HG02970 (cell line): Measurements from ENCODE around the gene GLRX3.
"Not testable (repeated sequence)": the region's sequence is repeated elsewhere in the genome, so short reads cannot be mapped to it uniquely, and the experiment has no call there.

Source experiments
- ATAC-seq: cut with Tn5 transposase; IDR thresholded peaks from one replicate; pipeline ENCODE4 v1.9.1; 2021; ENCODE audit warnings: mild to moderate bottlenecking, moderate library complexity, moderate number of reproducible peaks; ENCODE audit not compliant: unreplicated experiment, low FRiP score

GLRX3 gene

DNA sequence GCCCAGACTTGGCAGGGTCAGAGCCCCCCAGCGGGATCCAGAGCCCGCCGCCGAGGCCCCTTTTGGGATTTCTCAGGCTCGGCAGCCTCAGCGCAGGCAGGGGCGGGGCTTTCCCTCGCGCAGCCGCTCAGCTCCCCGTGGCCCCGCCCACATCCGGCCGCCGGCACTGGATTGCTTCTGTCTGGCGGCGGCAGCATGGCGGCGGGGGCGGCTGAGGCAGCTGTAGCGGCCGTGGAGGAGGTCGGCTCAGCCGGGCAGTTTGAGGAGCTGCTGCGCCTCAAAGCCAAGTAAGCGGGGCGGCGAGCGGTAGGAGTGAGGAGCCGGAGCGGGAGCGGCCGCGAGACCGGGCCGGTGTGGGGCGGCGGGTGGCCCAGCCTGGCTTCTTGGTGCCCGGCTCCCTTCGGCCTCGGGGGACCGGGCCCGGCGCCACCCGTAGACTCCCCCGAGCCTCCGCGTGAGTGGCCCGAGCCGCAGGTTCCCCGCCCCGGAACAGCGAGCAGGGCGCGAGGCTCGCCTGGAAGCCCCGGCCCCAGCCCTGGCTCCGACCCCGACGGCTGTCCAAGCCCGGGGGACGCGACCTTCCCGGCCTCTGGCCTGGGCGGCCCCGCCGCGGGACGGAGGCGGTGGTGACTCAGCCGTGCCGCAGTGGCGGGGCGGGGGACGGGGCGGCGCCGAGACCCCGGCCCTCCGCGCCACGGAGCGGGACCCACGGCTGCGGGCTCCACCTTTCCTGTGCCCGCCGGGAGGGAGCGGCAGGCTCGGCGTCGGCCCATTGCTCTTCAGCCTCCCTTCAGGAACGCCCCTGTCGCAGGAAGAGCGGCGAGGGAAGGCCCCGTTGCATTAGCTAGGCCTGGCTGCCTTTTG, at the start of gene GLRX3:
Gene GLRX3, plus strand, starts transcription at position 166 of the 864 bp plus-strand sequence. Its CDS starts 30 bp downstream, at position 196.
- peak; percentile 85 for ATAC-seq

DNA sequence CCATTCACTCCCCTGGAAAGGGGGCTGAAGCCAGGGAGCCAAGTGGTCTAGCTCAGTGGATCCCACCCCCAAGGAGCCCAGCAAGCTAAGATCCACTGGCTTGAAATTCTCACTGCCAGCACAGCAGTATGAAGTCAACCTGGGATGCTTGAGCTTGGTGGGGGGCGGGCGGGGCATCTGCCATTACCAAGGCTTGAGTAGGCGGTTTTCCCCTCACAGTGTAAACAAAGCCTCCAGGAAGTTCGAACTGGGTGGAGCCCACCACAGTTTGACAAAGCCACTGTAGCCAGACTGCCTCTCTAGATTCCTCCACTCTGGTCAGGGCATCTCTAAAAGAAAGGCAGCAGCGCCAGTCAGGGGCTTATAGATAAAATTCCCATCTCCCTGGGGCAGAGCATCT, 45.6 kb upstream of the GLRX3 start:
- not testable (repeated sequence) for ATAC-seq

DNA sequence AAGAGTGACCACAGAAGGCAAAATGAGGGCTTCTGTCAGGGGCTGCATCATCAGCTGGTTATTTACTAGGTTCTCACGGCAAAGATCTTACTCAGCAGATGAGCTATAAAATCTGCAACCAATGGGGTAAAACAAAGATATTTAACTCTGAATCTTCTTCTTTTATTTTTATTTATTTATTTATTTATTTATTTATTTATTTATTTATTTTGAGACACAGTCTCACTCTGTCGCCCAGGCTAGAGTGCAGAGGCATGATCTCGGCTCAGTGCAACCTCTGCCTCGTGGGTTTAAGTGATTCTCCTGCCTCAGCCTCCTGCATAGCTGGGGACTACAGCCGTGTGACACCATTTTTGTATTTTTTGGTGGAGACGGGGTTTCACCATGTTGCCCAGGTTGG, 36.8 kb upstream of the GLRX3 start:
- no peak for ATAC-seq

DNA sequence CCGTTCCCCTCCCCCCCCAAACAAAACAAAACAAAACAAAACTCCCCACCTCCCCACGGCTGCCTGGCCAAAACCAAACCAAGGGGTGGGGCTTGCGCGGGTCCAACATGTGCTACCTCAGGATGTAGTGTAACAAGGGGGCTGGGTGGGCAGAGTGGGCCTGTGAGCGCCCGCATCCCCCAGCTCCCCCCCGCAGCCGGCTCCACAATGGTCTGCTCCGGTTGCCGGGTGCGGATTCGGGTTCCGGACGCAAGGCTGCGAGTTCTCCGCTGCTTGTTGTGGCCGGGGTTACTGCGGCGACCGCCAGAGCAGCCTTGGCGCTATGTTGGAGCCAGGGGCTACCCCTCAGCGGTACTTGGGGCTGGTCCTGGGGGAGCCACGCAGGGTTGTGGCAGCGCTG, 30.5 kb upstream of the GLRX3 start:
- ATAC-seq = no peak

DNA sequence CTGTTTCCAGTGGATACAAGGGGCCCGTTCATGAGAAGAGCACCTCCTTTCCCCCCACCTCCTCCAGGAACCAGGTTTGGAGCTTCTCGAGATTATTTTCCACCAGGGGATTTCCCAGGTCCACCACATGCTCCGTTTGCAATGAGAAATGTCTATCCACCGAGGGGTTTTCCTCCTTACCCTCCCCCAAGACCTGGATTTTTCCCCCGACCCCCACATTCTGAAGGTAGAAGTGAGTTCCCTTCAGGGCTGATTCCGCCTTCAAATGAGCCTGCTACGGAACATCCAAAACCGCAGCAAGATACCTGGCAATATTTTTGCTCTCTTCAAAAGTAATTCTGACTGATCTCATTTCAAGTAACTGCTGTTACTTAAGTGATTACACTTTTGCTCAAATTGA, 28.0 kb upstream of the GLRX3 start:
- ATAC-seq = not testable (repeated sequence)

DNA sequence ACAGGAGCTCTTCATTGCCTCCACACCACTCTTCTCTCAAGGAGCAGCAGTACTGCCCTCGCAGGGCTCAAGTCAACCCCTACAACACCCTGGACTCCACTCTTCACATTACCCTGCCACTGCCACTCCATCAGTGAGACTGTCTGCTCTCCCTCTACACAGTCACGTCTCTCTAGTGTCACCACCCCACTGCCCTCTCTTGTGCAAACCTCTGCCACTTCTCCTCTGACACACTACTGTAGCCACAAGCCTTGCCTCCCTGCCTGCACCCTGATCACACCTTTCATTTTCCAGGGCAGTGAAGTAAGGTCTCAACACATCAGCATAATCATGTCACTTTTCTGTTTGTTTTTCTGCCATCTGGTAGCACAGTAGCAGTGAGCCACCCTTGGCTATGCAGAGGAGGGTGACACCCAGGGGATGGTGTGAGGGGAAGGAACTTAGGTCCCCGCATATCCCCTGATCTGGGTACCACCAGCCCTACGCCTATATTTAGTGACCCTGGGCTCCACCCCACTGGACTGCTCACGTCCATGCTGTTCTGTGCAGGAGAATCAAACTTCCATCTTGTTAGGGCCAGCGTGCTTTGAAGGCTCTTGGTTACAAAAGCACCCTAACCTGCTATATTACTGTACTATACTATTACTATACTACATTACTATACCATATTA, 27.1 kb upstream of the GLRX3 start:
- ATAC-seq = no peak

DNA sequence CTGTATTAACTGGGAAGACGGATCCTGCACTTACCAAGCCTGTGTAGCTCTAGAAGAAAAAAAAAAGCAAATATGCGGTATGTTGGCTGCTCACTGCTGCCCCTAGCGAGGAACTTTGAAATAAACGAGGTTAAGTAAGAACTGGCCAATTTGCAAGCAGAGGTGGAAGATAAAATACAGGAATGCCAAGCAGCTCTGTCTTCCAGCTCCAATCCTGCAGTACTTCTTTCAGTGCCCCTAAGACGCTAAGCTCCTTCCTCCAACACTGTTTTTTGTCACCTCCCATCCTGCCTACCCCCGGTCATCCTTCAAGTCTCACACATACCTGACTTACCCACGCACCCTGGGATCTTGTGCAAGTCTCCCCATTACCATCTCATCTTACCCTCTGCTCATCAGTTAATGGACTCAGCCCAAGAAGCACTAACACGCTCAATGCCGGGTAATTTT, 26.4 kb upstream of the GLRX3 start:
- peak; percentile 0 for ATAC-seq

DNA sequence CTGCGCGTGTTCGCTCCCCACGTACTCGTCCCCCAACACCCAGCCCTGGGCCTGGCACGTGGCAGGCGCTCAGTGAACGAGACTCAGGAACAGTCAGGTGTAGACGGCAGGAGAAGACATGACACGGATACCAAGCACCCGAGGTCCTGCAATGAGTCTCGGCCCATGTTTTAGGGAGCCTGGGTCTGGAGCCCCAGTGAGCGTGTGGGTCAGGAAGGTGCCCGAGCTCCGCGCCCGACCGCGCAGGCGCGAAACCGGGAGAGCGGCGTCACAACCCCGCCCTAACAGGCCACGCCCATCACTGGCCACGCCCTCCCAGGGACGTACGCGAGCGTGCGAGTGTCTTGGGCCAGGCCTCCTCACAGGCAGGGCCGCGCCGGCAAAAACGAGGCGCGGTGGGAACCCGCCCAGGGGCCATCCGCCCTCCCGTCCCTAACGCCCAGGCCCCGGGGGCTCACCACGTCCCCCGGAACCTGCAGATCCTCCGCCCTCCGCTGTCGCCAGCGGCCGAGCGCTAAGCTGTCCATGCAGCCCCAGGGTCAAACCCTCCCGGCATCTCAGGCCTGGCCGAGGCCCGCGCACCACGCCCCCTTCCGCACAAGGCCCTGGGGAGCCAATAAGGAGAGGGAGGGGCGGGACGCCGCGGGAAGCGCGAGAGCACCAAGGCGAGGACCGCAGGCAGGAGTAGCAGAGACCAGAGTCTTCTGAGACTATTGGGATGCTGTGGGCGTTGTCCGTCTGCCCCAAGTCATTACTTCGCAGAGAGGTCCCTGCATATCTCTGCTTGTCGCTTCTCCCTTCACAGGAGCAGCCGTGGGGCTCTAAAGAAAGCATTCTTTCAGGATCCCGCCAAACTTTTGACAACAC, 25.7 kb upstream of the GLRX3 start, which contains the start of gene C10orf143:
Gene C10orf143, minus strand, starts transcription at position 585 of the 867 bp plus-strand sequence. Its CDS starts 58 bp downstream, at position 527.
- ATAC-seq = peak; percentile 89

DNA sequence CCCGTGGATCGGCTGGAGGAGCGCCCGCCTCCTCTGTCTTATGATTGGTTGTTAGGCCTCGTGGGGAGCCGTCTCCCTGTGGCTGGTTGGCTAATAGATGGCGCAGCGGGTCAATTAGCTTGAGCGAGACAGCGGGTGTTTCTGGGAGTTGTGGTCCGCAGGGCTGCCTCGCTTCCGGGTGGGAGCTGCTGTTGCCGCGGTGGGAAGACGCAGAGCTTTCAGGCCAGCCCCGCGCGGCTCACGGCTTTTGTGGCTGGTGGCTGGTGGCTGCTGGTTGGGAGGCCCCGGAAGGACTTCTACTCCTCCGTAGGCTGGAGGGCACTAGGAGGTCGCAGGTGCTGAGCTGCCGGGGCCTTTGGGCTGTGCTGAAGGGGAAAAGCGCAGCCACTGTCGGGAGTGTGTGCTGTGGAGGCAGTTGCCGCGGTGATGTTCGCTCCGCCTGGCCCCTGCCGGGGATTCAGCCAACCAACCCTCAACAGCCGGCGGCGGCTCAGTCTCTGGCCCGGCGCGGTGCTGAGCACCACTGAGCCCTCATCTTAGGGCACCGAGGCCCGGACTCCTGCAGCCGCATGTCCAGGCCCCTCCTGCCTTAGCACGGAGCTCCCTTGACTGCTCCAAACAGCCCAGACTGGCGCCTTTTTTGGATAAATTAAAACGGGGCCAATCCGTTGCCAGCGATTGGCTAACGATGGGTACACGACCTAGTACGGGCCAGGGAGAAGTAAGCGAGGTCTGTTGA, 24.9 kb upstream of the GLRX3 start:
- peak; percentile 91 for ATAC-seq

DNA sequence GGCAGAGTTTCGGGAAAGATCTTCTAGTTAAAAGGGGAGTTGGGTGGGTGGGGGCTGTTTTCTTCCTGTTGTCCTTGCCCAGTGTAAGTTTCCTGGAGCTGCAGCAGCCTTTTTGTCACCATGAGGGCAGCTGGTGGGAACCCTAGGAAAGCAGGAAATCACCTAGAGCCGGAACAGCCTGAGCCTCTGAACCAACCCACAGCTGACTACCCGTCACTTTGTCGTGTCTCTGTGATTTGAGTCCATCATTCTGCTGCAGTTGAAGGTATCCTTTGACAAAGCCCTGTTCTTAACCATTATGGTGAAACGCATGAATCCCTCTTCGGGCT, 24.4 kb upstream of the GLRX3 start:
- ATAC-seq = no peak

DNA sequence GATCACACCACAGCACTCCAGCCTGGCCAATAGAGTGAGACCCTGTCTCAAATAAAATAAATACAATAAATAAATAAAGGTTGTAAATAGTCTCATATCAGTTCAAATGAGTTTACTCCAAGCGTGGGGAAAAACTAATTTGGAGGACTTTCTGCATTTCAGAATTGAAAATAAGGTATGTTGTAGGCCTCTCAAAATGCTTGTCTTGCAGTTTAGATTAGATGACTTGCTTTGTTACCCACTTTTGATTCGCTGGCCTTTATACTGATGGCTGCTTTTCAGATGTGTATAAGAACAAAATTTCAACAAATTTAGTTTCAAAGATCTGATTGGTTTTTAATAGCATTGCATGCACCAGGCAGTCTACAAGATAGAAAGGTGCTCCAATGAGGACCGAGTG, 23.4 kb upstream of the GLRX3 start:
- no peak for ATAC-seq

DNA sequence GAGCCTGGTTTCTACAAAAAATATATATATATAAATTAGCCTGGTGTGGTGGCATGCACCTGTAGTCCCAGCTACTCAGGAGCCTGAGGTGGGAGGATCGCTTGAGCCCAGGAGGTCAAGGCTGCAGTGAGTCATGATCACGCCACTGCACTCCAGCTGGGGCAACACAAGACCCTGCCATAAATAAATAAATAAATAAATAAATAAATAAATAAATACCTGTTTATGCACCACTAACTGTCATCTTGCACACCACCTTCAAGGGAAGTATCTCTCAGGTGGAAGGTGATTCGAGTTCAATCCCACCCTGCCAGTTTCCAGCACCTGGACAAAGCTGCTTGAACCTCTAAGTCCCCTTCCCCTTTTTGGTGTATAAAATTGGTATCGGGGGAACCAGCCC, 19.2 kb upstream of the GLRX3 start:
- not testable (repeated sequence) for ATAC-seq

DNA sequence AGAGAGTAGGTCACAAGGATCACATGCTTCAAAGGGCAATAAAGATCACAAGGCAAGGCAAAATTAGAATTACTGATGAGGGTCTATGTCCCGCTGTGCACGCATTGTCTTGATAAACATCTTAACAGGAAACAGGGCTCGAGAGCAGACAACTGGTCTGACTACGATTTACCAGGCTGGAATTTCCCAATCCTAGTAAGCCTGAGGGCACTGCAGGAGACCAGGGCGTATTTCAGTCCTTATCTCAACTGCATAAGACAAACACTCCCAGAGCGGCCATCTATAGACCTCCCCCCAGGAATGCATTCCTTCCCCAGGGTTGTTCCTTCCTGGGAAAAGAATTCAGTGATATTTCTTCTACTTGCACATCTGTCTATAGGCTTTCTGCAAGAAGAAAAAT, 18.7 kb upstream of the GLRX3 start:
- not testable (repeated sequence) for ATAC-seq

DNA sequence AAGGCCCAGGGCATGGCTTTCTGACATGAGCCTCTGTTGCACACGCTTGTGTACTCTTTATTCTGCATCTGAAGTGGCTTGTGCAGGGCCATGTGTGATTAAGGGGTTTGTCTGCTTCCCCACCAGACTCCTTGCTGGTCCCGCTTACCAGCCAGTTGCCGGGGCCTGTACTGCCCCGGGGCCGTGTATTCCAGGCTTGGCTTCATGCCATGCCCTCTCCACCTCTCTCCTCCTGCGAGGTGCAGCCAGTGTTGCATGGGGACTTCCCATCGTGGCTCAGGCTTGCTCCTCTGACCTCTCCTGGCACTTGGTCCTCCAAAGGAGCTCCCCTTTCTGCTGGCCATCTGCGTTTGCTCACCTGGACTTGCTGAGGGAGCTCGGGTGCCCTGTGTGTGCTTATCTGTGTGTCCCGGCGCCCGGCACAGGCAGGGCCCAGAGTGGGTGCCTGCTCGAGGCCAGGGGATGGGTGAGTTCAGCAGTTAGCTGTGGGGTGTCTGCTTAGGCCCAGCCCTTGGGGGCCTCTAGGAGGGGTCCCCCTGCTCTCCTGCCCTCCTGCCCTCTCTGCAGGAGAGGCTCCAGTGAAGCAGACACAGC, 14.6 kb upstream of the GLRX3 start:
- no peak for ATAC-seq

DNA sequence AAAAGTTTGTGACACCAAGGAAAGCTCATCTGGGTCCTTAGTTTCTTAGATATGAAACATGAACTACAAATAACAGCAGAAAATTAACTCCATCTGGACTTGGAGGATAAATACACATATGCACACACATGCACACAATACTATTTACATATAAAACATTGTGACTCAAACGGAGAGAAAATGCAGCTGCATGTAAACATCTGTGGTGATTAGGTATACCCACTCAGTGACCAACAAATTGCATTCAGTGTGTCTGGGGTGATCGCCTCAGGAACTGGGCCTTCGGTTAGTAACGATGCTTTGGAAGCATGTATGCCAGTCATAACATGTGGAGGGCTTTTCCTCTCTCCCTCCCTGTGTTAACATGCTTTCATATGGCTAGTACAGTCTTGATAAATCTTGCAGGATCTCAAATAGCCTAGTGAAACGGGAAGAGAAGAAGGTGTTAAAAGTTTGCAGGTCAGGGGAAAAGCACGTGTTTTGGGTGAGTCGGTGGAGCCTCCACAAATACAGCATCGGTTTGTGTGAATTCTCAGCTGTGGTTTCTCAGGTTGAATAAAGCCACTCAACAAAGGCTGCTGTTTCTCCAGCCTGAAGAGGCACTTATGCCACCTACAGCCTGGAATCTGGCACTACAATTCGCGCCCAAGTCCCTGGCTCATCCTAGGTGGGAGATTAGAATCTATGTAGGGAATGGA, 8.7 kb upstream of the GLRX3 start:
- ATAC-seq = peak; percentile 67

DNA sequence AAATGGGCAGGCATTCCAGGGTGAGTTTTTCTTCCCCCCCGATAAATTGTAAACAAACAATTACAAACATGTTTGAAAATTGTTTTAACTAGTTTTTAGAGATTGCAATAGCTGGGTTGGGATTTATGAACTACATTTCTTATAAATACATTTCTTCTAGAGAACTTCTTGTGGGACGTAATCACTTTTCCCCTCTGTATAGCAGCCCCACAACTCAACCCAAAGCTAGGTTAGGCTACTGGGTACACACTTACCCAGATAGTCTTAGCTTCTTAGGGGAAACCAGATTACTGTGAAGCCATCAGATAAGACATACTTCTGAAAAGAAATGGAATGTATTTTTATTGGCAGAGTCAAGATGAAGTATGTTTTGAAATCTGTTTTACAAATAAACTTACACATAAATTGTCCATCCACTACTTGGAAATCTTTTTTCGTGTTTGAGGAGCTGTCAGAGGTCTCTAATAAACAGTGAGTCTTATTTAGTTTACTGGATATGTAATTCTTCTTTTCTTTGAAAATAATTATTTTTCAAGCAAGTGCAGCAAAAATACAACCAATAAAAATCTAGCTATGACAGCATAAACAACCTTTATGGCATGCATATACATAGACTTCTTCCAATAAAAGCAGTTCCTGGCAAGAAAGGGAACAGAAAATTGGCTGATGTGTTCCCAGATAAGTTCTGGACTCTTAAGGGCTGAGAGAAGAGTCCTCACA, 8.0 kb upstream of the GLRX3 start:
- no peak for ATAC-seq

DNA sequence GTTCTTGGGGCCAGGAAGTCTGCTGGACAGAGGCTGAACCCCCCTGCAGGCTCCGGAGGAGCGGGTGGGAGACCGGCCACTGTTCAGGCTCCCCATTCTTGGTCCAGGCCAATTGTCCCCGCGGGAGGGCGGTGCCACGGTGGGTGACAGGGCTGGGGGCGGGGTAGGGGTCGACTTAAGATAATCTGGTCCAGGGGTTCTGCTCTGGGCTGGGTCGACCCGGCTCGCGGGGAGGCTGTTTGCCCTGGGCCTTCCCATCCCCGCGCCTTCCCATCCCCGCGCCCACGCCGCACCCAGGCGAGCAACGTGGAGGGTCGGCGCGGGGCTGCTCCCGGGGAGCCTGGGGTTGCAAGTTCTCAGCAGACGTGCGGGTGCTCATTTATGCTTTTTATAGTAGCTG, 7.3 kb upstream of the GLRX3 start:
- no peak for ATAC-seq

DNA sequence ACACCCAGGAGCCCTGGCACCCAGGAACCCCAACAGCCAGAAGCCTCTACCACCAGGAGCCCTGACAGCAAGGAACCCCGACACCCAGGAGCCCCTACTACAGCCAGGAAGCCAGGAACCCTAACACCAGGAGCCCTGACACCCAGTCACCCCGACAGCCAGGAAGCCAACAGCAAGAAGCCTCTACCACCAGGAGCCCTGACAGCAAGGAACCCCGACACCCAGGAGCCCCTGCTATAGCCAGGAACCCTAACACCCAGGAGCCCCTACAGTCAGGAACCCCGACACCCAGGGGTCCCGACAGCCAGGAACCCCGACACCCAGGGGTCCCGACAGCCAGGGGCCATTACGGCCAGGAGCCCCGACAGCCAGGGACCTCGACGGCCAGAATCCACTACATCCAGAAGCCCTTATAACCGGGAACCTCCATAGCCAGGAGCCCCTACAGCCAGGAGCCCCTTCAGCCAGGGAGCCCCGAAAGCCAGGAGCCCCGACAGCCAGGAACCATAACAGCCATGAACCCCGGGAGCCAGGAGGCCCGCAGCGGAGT, 440 bp upstream of the GLRX3 start:
- no peak for ATAC-seq
